KOPT-K1 (cell line): Measurements from ENCODE around the gene DIS3L2.

Experiments used
- H3K27ac ChIP-seq: fragments of 200-600 bp; sonication (generic); 2 replicates; pipeline ENCODE4 v1.5.1; 2016; ENCODE audit warnings: antibody characterized with exemption, mild to moderate bottlenecking, low read depth, low read length; ENCODE audit not compliant: poor library complexity, severe bottlenecking
- H3K36me3 ChIP-seq: fragments of 200-600 bp; sonication (generic); 2 replicates; pipeline ENCODE4 v1.5.1; 2017; ENCODE audit warnings: antibody characterized with exemption, mild to moderate bottlenecking, low read length, moderate library complexity; ENCODE audit not compliant: insufficient read depth
- H3K9me3 ChIP-seq: fragments of 200-600 bp; sonication (generic); 2 replicates; pipeline ENCODE4 v1.5.1; 2017; ENCODE audit warnings: antibody characterized with exemption, low read length, mild to moderate bottlenecking; ENCODE audit not compliant: insufficient read depth, poor library complexity, severe bottlenecking

The DIS3L2 gene

GRCh38 chr2:231961349-231962166, at the start of gene DIS3L2:
TSS of gene DIS3L2 (plus strand) at chr2:231961713. CDS start at chr2:232014928, 53,215 bp downstream.
- Histone ChIP-seq H3K27ac (peak within 1 kb of the TSS; percentile 76), H3K36me3 (no peaks in the 10 kb centered on the region), H3K9me3 (no peaks in the 10 kb centered on the region)

- H3K36me3 ChIP-seq: no peaks in the 10 kb centered on the region
- no peak overlapping the region for H3K27ac ChIP-seq
- H3K9me3 ChIP-seq: no peaks in the 10 kb centered on the region
These were observed 47.3 kb upstream of the DIS3L2 start for GRCh38 chr2:231914077-231914690.

GRCh38 chr2:231917280-231918066, 44.0 kb upstream of the DIS3L2 start:
- Histone ChIP-seq H3K27ac (no peak overlapping the region), H3K9me3 (no peaks in the 10 kb centered on the region), H3K36me3 (no peaks in the 10 kb centered on the region)

GRCh38 chr2:231918501-231919330, 42.8 kb upstream of the DIS3L2 start:
- no peaks in the 10 kb centered on the region for H3K36me3 ChIP-seq
- H3K9me3 ChIP-seq: no peaks in the 10 kb centered on the region
- no peak overlapping the region for H3K27ac ChIP-seq

- no peaks in the 10 kb centered on the region for H3K9me3 ChIP-seq
- no peaks in the 10 kb centered on the region for H3K36me3 ChIP-seq
- H3K27ac ChIP-seq: no peak overlapping the region
These were observed 42.0 kb upstream of the DIS3L2 start for GRCh38 chr2:231919341-231920035.

GRCh38 chr2:231920366-231920765, 41.1 kb upstream of the DIS3L2 start:
- no peak overlapping the region for H3K27ac ChIP-seq
- H3K9me3 ChIP-seq: no peaks in the 10 kb centered on the region
- no peaks in the 10 kb centered on the region for H3K36me3 ChIP-seq

GRCh38 chr2:231920795-231921194, 40.7 kb upstream of the DIS3L2 start:
- no peak overlapping the region for H3K27ac ChIP-seq
- H3K9me3 ChIP-seq: no peaks in the 10 kb centered on the region
- no peaks in the 10 kb centered on the region for H3K36me3 ChIP-seq

- H3K27ac ChIP-seq: no peak overlapping the region
- H3K36me3 ChIP-seq: no peaks in the 10 kb centered on the region
- no peaks in the 10 kb centered on the region for H3K9me3 ChIP-seq
These were observed 39.1 kb upstream of the DIS3L2 start for GRCh38 chr2:231922311-231923009.

- no peak overlapping the region for H3K27ac ChIP-seq
- no peaks in the 10 kb centered on the region for H3K36me3 ChIP-seq
- no peaks in the 10 kb centered on the region for H3K9me3 ChIP-seq
These were observed 38.5 kb upstream of the DIS3L2 start for GRCh38 chr2:231923010-231923344.

GRCh38 chr2:231923951-231924888, 37.3 kb upstream of the DIS3L2 start:
- Histone ChIP-seq H3K27ac (no peak overlapping the region), H3K9me3 (no peaks in the 10 kb centered on the region), H3K36me3 (no peaks in the 10 kb centered on the region)

GRCh38 chr2:231924889-231925275, 36.6 kb upstream of the DIS3L2 start:
- Histone ChIP-seq H3K36me3 (no peaks in the 10 kb centered on the region), H3K27ac (no peak overlapping the region), H3K9me3 (no peaks in the 10 kb centered on the region)

GRCh38 chr2:231925303-231926179, 36.0 kb upstream of the DIS3L2 start:
- H3K9me3 ChIP-seq: no peaks in the 10 kb centered on the region
- H3K27ac ChIP-seq: no peak overlapping the region
- H3K36me3 ChIP-seq: no peaks in the 10 kb centered on the region
